K562 (cell line): ENCODE results near the gene VSTM2B. TPM values are rescaled to one million over a fixed set of nuclear protein-coding genes. Genes with fewer than 3 reads are reported as not detected.

Experiments used
- ATAC-seq: fragments of 200-7000 bp; cut with Tn5 transposase; 3 replicates; pipeline ENCODE4 v1.9.1; 2020; ENCODE audit warnings: moderate library complexity
- BruUV-seq: library from RNA; stranded (reverse); fragments of 400-500 nt; replicated peaks from 2 replicates; lab custom pipeline; 2021; lab: Mats Ljungman, UMichigan
- CTCF ChIA-PET: fragments of 300-600 bp; formaldehyde crosslinking; extraction: SDS; loops from one replicate; lab custom pipeline; 2021; ENCODE audit warnings: low intra/inter-chr PET ratio; lab: Yijun Ruan, JAX
- POLR2A ChIA-PET: fragments of 300-600, 350-650 bp; sonication (Branson Sonifier 250); formaldehyde crosslinking; extraction: SDS; loops from one replicate; lab custom pipeline; 2021; ENCODE audit warnings: antibody characterized with exemption, inconsistent platforms; lab: Yijun Ruan, JAX
- DNase-seq, 4 experiments: peaks; one replicate each; pipeline versions ENCODE4 v3.0.0 to v3.0.0-alpha.2; 2011 to 2018; ENCODE audit warnings: low spot score in 3 of 4, mixed read lengths in 3 of 4; ENCODE audit errors: extremely low read depth in 1 of 4
- FAIRE-seq: peaks from 2 replicates; lab custom pipeline; 2011; peaks lifted over from hg19 to GRCh38; lab: Jason Lieb, UNC
- H2AFZ ChIP-seq: 2 replicates; pipeline ENCODE4 v1.6.0; 2011; ENCODE audit warnings: low read depth, low read length, control low read depth, inconsistent platforms
- H3K27ac ChIP-seq: fragments of 200-600 bp; 3 replicates; pipeline ENCODE4 v1.8.0; 2011; ENCODE audit warnings: low read depth, mild to moderate bottlenecking, control low read depth, inconsistent platforms, low read length, moderate library complexity, mixed read lengths; ENCODE audit errors: extremely low read depth
- H3K27me3 ChIP-seq, 2 experiments: fragments of 300-600 bp in 1 of 2; 2 replicates in 1 of 2; 3 replicates in 1 of 2; pipeline versions ENCODE4 v1.6.0 to v1.8.0; 2011; ENCODE audit warnings: inconsistent platforms in 2 of 2, low read length in 2 of 2, mild to moderate bottlenecking in 1 of 2, mixed read lengths in 1 of 2, moderate library complexity in 1 of 2; ENCODE audit not compliant: control insufficient read depth in 2 of 2, insufficient read depth in 2 of 2
- H3K36me3 ChIP-seq: fragments of 300-600 bp; 3 replicates; pipeline ENCODE4 v1.8.0; 2011; ENCODE audit warnings: mild to moderate bottlenecking, low read length, inconsistent platforms; ENCODE audit not compliant: control insufficient read depth, insufficient read depth
- H3K4me1 ChIP-seq, 2 experiments: fragments of 200-600 bp in 1 of 2; replicated peaks in 1 of 2; 2 replicates in 1 of 2; 3 replicates in 1 of 2; pipeline versions ENCODE4 v1.5.1 to v1.8.0; 2011; ENCODE audit warnings: inconsistent platforms in 2 of 2, low read length in 2 of 2, mild to moderate bottlenecking in 1 of 2, mixed read lengths in 1 of 2, moderate library complexity in 1 of 2; ENCODE audit not compliant: control insufficient read depth in 2 of 2, insufficient read depth in 2 of 2
- H3K4me2 ChIP-seq: 2 replicates; pipeline ENCODE4 v1.6.1; 2011; ENCODE audit warnings: low read length, control low read depth, inconsistent platforms, mixed read lengths; ENCODE audit not compliant: insufficient read depth
- H3K4me3 ChIP-seq: fragments of 200-600 bp; sonication (generic), shearing (Covaris generic); 2 replicates; pipeline ENCODE4 v1.5.1; 2016; ENCODE audit warnings: control low read depth, inconsistent platforms
- H3K79me2 ChIP-seq: fragments of 200-600 bp; 3 replicates; pipeline ENCODE4 v1.8.0; 2011; ENCODE audit warnings: low read length, inconsistent platforms; ENCODE audit not compliant: control insufficient read depth, insufficient read depth
- H3K9ac ChIP-seq, 2 experiments: 2 replicates each; pipeline versions ENCODE4 v1.6.0 to v1.6.1; 2011; ENCODE audit warnings: low read depth in 2 of 2, low read length in 2 of 2, control low read depth in 1 of 2, inconsistent platforms in 1 of 2, mild to moderate bottlenecking in 1 of 2, mixed read lengths in 1 of 2; ENCODE audit not compliant: insufficient read depth in 1 of 2
- H3K9me1 ChIP-seq: one replicate; pipeline ENCODE4 v1.6.0; 2011; ENCODE audit warnings: inconsistent platforms, mild to moderate bottlenecking, low read length, moderate library complexity; ENCODE audit not compliant: control insufficient read depth, insufficient read depth
- H3K9me3 ChIP-seq: replicated peaks from 2 replicates; pipeline ENCODE4 v1.5.1; 2011; ENCODE audit warnings: low read depth, low read length, inconsistent platforms; ENCODE audit not compliant: control insufficient read depth, insufficient read depth
- H4K20me1 ChIP-seq: replicated peaks from 2 replicates; pipeline ENCODE4 v1.6.1; 2011; ENCODE audit warnings: low read length, inconsistent platforms, mixed read lengths; ENCODE audit not compliant: control insufficient read depth, insufficient read depth
- GABPB1 ChIP-seq: sonication (generic); formaldehyde crosslinking; IDR thresholded peaks from 2 replicates; pipeline ENCODE4 v1.8.0; 2022; ENCODE audit warnings: mild to moderate bottlenecking, missing genetic modification reagents
- RFX5 ChIP-seq: IDR thresholded peaks from 2 replicates; pipeline ENCODE4 v1.6.1; 2011; ENCODE audit warnings: low read depth, mild to moderate bottlenecking, improper control_type of control experiment, low read length
- ZKSCAN1 ChIP-seq: fragments of 150-350 bp; IDR thresholded peaks from 2 replicates; pipeline ENCODE4 v1.6.1; 2016; ENCODE audit warnings: low read depth, low read length
- WGBS: fragments of 100-300 bp; shearing (Covaris generic); methylation state at CpG from one replicate; pipeline ENCODE4 v1.1.6; 2016; ENCODE audit warnings: low coverage, mixed read lengths; ENCODE audit not compliant: insufficient coverage; ENCODE audit errors: missing lambda C conversion rate; 5-methylcytosine and 5-hydroxymethylcytosine counted together
- in situ Hi-C: fragments of 300-500 bp; cut with MboI; formaldehyde crosslinking; loops from 4 replicates; pipeline ENCODE4 v1.15.0; 2018; ENCODE audit warnings: inconsistent platforms, mixed read lengths
- intact Hi-C: fragments of 100-400 bp; cut with micrococcal nuclease; formaldehyde crosslinking; loops from 2 replicates; pipeline ENCODE4 v1.14.2; 2022
- polyA plus RNA-seq, 8 experiments: library from polyadenylated mRNA; depleted of rRNA in 4 of 8; stranded (reverse) in 5 of 8; unstranded in 3 of 8; fragments of >200 nt; fragmentation: Nextera tagmentation in 2 of 8; fragmentation: Illumina TruSeq in 1 of 8; extraction: Ambion mirVana in 2 of 8; extraction: Trizol in 1 of 8; gene quantifications; 2 replicates each; pipeline versions ENCODE4 v1.2.1 to v1.2.3, GENCODE V29; 2011 to 2014; ENCODE audit warnings: inconsistent platforms in 1 of 8, missing spikeins in 1 of 8
- total RNA-seq, 7 experiments: library from RNA; depleted of rRNA in 6 of 7; stranded (reverse); fragments of >200 nt in 6 of 7; fragmentation: Illumina TruSeq in 2 of 7; extraction: Trizol in 2 of 7; gene quantifications; 2 replicates each; pipeline versions ENCODE4 v1.2.1 to v1.2.3, GENCODE V29; 2011 to 2021; ENCODE audit warnings: low replicate concordance in 1 of 7
- TF ChIP-seq, protein P1 (sequence below), 2 experiments: fragments of 450-650 bp; formaldehyde crosslinking in 1 of 2; IDR thresholded peaks; 2 replicates each; pipeline versions ENCODE4 v1.4.0 to v1.6.1; 2014 to 2020; ENCODE audit warnings: mild to moderate bottlenecking in 2 of 2, borderline replicate concordance in 1 of 2, low read depth in 1 of 2

Gene VSTM2B
- total and polyA plus RNA-seq, 9 of the 15 experiments (the other 6 are each of a cell fraction or from before 2014, with no cell fraction given) = not detected

DNA sequence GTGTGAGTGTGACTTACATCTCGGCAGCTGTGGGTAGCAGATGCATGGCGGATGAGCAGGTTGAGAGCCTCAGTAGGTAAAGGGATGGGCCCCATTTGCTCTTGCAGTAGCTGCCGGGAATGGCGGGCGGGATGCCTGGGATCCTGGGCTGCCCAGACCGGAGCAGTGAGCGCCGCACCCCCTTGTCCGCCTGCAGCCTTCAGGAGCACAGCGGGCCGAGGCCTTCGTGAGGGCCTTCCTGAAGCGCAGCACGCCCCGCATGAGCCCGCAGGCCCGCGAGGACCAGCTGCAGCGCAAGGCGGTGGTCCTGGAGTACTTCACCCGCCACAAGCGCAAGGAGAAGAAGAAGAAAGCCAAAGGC lies 84.4 kb downstream of the VSTM2B start:
- no peak for DNase-seq
- no peak for ATAC-seq
- H3K4me3 ChIP-seq = no peak overlapping the region
- 0 out of 2 replicates have a peak, but pooled peaks cover 3% of the 10 kb centered on the region for H4K20me1 ChIP-seq
- peaks cover 4% of the 10 kb centered on the region for H3K9me1 ChIP-seq
- H3K9ac ChIP-seq = peak overlapping the region in 1 of 2 experiments; percentile 54; a peak in 1 of 4 replicates
- H3K9me3 ChIP-seq = no peaks in the 10 kb centered on the region
- ChIA-PET CTCF (interaction anchor here (2.0 to 4.3 kb wide), 2 partner anchors 81 to 106 kb away, joined by 10 to 40 read pairs; no protein-coding TSS in a partner anchor), POLR2A (interaction anchor here (0.6 to 1.6 kb wide), 4 partner anchors 8 to 132 kb away, joined by 3 to 5 read pairs (median 3); no protein-coding TSS in a partner anchor)
- H3K4me1 ChIP-seq = peaks cover 0 to 10% of the 10 kb centered on the region in 2 experiments; a peak in 2 of 5 replicates
- BruUV-seq = no TSS peak
- WGBS = 54% methylated on average over 6 of the region's 22 CpGs
- intact Hi-C loops = loop anchor here (1.0 kb wide), 3 partner anchors 55 to 106 kb away; partner anchors contain the start of gene PLEKHF1
- H3K79me2 ChIP-seq = peaks cover 22% of the 10 kb centered on the region
- H3K4me2 ChIP-seq = no peak overlapping the region
- in situ Hi-C loops = no loop called here
- 0 out of 2 replicates have a peak, but pooled peaks have one; percentile 2 for TF ChIP-seq ZKSCAN1
- no peak for TF ChIP-seq RFX5
- H3K36me3 ChIP-seq = peaks cover 62% of the 10 kb centered on the region
- no peak overlapping the region for H3K27ac ChIP-seq
- FAIRE-seq = no peak
- no peak overlapping the region for H2AFZ ChIP-seq
- H3K27me3 ChIP-seq = no peaks in the 10 kb centered on the region

DNA sequence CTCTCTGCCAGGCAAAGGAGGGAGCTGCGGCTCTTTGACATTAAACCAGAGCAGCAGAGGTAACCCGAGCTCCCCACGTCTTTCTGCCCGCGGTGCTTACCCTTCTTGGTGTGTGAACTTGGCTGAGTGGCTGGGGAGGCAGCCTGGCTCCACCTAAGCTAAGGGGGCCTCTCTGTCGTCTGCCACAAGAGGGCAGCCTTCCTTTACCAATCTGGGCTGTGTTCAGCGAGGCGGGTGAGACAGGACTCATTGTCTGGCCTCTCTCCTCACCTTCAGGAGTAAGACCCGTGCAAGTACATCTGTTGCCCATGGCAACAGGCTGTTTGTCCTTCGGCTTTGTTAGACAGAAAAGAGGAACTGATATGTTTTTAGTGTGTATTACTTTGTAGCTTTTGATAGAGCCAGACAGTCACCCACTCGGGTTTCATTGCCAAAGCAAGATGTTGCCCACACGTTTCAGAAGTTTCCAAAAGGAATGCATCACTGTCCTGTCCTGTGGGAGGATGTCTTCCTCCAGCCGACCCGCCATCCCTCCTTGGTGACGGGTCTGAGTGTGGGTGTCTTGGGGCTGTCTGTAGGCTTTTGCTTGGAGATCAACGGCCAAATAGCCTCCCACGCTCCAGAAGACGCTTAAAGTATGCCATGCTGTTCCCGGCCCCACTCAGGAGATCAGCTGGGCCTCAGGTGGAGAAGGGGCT lies 84.9 kb downstream of the VSTM2B start:
- FAIRE-seq (peak; percentile 95), ATAC-seq (peak; percentile 92), DNase-seq (peak; percentile 69 to 88 (median 78))
- H3K4me3 ChIP-seq = no peak overlapping the region
- no peaks in the 10 kb centered on the region for H3K9me3 ChIP-seq
- BruUV-seq = no TSS peak
- 0 out of 2 replicates have a peak, but pooled peaks cover 3% of the 10 kb centered on the region for H4K20me1 ChIP-seq
- H3K9ac ChIP-seq = peak overlapping the region in 1 of 2 experiments; percentile 54; a peak in 2 of 4 replicates
- peaks cover 68% of the 10 kb centered on the region for H3K36me3 ChIP-seq
- intact Hi-C loops = loop anchor here (1.0 kb wide), 3 partner anchors 55 to 106 kb away; partner anchors contain the start of gene PLEKHF1
- ChIA-PET CTCF (interaction anchor here (0.7 to 4.3 kb wide), 3 partner anchors 78 to 105 kb away, joined by 3 to 40 read pairs (median 10); no protein-coding TSS in a partner anchor), POLR2A (interaction anchor here (0.6 to 1.5 kb wide), 5 partner anchors 27 to 447 kb away, joined by 3 read pairs; no protein-coding TSS in a partner anchor)
- WGBS = 45% methylated on average over 19 of the region's 19 CpGs
- H3K4me2 ChIP-seq = no peak overlapping the region
- in situ Hi-C loops = no loop called here
- no peaks in the 10 kb centered on the region for H3K27me3 ChIP-seq
- peaks cover 0 to 10% of the 10 kb centered on the region in 2 experiments; a peak in 2 of 5 replicates for H3K4me1 ChIP-seq
- peaks cover 4% of the 10 kb centered on the region for H3K9me1 ChIP-seq
- no peak overlapping the region for H3K27ac ChIP-seq
- no peak overlapping the region for H2AFZ ChIP-seq
- peaks cover 17% of the 10 kb centered on the region for H3K79me2 ChIP-seq
- TF ChIP-seq GABPB1 = 0 out of 2 replicates have a peak, but pooled peaks have one; percentile 33
- TF ChIP-seq, protein P1, sequence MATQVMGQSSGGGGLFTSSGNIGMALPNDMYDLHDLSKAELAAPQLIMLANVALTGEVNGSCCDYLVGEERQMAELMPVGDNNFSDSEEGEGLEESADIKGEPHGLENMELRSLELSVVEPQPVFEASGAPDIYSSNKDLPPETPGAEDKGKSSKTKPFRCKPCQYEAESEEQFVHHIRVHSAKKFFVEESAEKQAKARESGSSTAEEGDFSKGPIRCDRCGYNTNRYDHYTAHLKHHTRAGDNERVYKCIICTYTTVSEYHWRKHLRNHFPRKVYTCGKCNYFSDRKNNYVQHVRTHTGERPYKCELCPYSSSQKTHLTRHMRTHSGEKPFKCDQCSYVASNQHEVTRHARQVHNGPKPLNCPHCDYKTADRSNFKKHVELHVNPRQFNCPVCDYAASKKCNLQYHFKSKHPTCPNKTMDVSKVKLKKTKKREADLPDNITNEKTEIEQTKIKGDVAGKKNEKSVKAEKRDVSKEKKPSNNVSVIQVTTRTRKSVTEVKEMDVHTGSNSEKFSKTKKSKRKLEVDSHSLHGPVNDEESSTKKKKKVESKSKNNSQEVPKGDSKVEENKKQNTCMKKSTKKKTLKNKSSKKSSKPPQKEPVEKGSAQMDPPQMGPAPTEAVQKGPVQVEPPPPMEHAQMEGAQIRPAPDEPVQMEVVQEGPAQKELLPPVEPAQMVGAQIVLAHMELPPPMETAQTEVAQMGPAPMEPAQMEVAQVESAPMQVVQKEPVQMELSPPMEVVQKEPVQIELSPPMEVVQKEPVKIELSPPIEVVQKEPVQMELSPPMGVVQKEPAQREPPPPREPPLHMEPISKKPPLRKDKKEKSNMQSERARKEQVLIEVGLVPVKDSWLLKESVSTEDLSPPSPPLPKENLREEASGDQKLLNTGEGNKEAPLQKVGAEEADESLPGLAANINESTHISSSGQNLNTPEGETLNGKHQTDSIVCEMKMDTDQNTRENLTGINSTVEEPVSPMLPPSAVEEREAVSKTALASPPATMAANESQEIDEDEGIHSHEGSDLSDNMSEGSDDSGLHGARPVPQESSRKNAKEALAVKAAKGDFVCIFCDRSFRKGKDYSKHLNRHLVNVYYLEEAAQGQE (IDR thresholded peaks at IDR 0.05; ENCODE audit: borderline replicate concordance) = peak; percentile 95
- TF ChIP-seq, protein P1 (CRISPR knock-in tag; IDR thresholded peaks at IDR 0.05; ENCODE audit: low read depth) = no peak
